ENCODE data around the gene IKZF2.

The IKZF2 gene

GRCh38 chr2:213007290-213007838 is 144.0 kb downstream of the IKZF2 start:
- no peak for DNase-seq (ENCODE audit: low read depth in 2 of 2, low spot score in 1 of 2)

- DNase-seq (ENCODE audit: low read depth in 2 of 2, low spot score in 1 of 2), result no peak
These were observed 147.1 kb downstream of the IKZF2 start for GRCh38 chr2:213004197-213004821.

GRCh38 chr2:213002383-213002782 is 149.0 kb downstream of the IKZF2 start:
- DNase-seq (ENCODE audit: low read depth in 2 of 2, low spot score in 1 of 2), result no peak

GRCh38 chr2:213001297-213001910 is 150.0 kb downstream of the IKZF2 start:
- no peak for DNase-seq (ENCODE audit: low read depth in 2 of 2, low spot score in 1 of 2)

GRCh38 chr2:212998626-212999359 is 152.6 kb downstream of the IKZF2 start:
- no peak for DNase-seq (ENCODE audit: low read depth in 2 of 2, low spot score in 1 of 2)

GRCh38 chr2:212997526-212998020 is 153.8 kb downstream of the IKZF2 start:
- no peak for DNase-seq (ENCODE audit: low read depth in 2 of 2, low spot score in 1 of 2)

- no peak for DNase-seq (ENCODE audit: low read depth in 2 of 2, low spot score in 1 of 2)
These were observed 155.5 kb downstream of the IKZF2 start for GRCh38 chr2:212995920-212996319.

GRCh38 chr2:212994976-212995375 is 156.4 kb downstream of the IKZF2 start:
- DNase-seq (ENCODE audit: low read depth in 2 of 2, low spot score in 1 of 2), result no peak

- DNase-seq (ENCODE audit: low read depth in 2 of 2, low spot score in 1 of 2), result no peak
These were observed 160.3 kb downstream of the IKZF2 start for GRCh38 chr2:212991120-212991519.

GRCh38 chr2:212990697-212991096 is 160.7 kb downstream of the IKZF2 start:
- DNase-seq (ENCODE audit: low read depth in 2 of 2, low spot score in 1 of 2), result no peak

- no peak for DNase-seq (ENCODE audit: low read depth in 2 of 2, low spot score in 1 of 2)
These were observed 163.9 kb downstream of the IKZF2 start for GRCh38 chr2:212987492-212987891.

- DNase-seq (ENCODE audit: low read depth in 2 of 2, low spot score in 1 of 2), result no peak
These were observed 167.3 kb downstream of the IKZF2 start for GRCh38 chr2:212984129-212984528.

- no peak for DNase-seq (ENCODE audit: low read depth in 2 of 2, low spot score in 1 of 2)
These were observed 171.6 kb downstream of the IKZF2 start for GRCh38 chr2:212979799-212980198.

GRCh38 chr2:212979046-212979612 is 172.3 kb downstream of the IKZF2 start:
- DNase-seq (ENCODE audit: low read depth in 2 of 2, low spot score in 1 of 2), result no peak

GRCh38 chr2:212977152-212977551 is 174.3 kb downstream of the IKZF2 start:
- no peak for DNase-seq (ENCODE audit: low read depth in 2 of 2, low spot score in 1 of 2)

- DNase-seq (ENCODE audit: low read depth in 2 of 2, low spot score in 1 of 2), result no peak
These were observed 176.1 kb downstream of the IKZF2 start for GRCh38 chr2:212975333-212975732.

GRCh38 chr2:212974692-212975091 is 176.7 kb downstream of the IKZF2 start:
- DNase-seq (ENCODE audit: low read depth in 2 of 2, low spot score in 1 of 2), result no peak

GRCh38 chr2:212973347-212973746 is 178.1 kb downstream of the IKZF2 start:
- DNase-seq (ENCODE audit: low read depth in 2 of 2, low spot score in 1 of 2), result no peak

GRCh38 chr2:212970132-212970531 is 181.3 kb downstream of the IKZF2 start:
- no peak for DNase-seq (ENCODE audit: low read depth in 2 of 2, low spot score in 1 of 2)

GRCh38 chr2:212968284-212969081 is 182.9 kb downstream of the IKZF2 start:
- no peak for DNase-seq (ENCODE audit: low read depth in 2 of 2, low spot score in 1 of 2)

GRCh38 chr2:212966884-212967283 is 184.5 kb downstream of the IKZF2 start:
- DNase-seq (ENCODE audit: low read depth in 2 of 2, low spot score in 1 of 2), result no peak
